Stimulated activated CD8-positive, alpha-beta memory T cell treated with anti-CD3 and anti-CD28 coated beads, Interleukin-7, amount 100 ng/mL, for 4 hours (primary cell): ENCODE measurements around the gene NFATC2.
"Not testable (repeated sequence)": the region's sequence is repeated elsewhere in the genome, so short reads cannot be mapped to it uniquely, and the experiment has no call there.

ENCODE experiments used
- DNase-seq, 2 donors: peaks; one replicate each; pipeline ENCODE4 v3.0.0-alpha.2; 2020; ENCODE audit warnings: low read depth in 2 of 2

The NFATC2 gene

DNA sequence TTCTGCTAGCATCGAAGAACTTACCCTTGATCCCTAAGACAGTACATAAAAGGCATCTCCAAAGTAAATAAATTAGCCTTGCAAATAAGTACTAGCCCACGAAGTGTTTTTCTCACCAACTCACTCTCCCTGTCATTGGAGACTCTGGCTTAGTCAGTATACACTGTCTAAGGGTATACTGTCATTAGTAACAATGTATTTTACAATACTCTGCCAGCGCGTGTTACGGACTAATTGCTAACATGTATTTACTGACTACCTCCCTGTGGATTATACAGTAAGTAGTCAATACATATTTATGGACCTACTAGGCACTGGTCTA lies 72.1 kb downstream of the NFATC2 start:
- no peak for DNase-seq

DNA sequence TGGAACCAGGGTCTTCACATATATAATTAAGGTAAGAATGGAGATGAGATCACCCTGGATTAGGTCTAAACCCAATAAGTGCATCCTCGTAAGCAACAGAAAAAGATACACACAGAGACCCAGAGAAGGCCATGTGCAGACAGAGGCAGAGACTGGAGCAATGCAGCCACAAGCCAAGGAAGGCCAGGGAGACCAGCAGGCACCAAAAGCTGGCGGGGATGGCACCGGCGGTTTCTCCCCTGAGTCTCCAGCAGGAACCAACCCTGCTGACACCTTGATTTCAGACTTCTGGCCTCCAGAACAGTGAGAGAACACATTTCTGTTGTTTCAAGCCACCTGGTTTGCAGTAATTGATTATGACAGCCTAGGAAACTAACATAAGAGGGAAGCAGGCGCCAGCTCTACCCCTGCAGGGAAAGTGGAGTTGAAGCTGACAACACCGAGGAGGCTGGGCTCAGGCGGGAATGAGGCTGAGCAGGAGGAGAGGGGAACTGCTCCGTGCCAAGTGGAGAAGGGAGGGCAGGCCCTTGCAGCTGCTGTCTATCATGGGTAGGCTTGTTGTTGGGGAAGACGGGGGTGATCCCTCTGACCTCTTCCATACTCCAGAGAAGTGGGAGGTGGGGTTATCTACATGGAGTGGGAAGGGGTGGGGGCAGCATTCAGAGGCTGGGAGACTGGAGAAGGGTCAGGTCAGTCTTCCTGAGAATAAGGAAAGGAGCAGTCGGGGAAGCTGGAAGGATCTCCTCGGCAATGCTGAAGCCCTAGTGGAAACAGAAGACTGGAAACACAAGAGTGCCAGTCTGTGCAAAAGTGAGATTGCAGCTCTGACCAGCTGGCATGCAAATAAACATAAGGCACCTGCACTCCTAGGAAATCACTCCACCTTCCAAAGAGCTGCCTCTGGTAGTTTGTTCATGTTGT lies 72.7 kb downstream of the NFATC2 start:
- DNase-seq: no peak

DNA sequence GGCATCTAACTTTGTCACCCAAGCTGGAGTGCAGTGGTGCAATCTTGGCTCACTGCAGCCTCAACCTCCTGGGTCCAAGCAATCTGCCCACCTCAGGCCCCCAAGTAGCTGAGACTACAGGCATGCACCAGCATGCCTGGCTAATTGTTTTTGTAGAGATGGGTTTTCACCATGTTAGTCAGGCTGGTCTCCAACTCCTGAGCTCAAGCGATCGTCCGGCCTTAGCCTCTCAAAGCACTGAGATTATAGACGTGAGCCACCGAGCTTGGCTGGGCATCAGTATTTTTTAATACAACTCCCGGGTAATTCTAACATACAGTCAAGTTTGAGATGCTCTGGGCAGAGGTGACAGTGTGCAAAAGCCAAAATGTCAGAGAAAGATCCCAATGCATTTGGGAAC lies 73.5 kb downstream of the NFATC2 start:
- DNase-seq: no peak

DNA sequence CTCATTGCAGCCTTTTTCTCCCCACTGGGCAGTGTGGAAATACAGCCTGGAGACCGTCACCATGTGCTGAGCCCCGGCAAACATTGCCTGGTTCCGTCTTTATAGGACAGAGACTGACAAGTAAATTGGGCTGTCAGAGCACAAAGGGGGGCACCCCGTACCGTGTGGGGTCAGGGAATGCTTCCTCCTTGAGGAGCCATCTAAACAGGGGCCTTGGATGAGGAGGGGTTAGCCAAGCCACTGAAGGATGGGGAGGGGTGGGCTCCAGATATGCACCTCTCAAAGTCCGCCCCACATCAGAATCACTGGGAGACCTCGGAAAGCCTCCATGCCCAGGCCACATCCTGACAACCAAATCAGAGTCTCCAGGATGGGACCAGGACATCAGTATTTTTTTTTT lies 73.9 kb downstream of the NFATC2 start:
- no peak for DNase-seq

DNA sequence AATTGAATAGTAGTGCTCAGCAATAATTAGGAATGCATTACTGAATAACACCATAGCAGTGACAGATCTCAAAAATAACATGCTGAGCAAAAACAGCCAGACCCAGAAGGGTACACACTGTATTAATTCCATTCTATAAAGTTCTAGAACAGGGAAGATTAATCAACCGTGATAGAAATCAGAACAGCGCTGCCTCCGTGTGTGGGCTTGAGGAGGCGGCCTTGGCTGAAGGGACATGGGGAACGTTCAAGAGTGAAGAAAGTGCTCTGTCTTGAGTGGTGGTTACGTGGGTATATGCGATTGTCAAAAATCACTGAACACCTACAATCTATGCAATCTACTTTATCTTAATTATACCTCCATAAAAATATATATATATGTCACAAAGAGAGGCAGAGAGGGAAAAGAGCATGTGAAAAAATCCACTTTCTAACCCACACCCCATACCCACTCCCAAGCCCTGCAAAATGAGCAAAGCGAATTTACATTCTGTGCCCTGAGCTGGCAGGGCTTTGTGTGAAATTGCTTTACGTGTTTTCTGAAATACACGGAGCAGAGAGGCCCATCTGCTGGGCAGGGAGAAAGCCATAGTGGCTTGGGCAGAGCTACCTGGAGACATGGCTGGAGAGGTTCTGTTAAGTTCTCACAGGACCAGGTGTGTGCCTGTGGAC lies 74.4 kb downstream of the NFATC2 start:
- DNase-seq: no peak

GRCh38 chr20:51463998-51464397 lies 78.5 kb downstream of the NFATC2 start:
- DNase-seq: no peak

- DNase-seq: no peak
These were observed 79.0 kb downstream of the NFATC2 start for GRCh38 chr20:51463560-51463959.

- DNase-seq: no peak
These were observed 79.8 kb downstream of the NFATC2 start for GRCh38 chr20:51462566-51463276.

DNA sequence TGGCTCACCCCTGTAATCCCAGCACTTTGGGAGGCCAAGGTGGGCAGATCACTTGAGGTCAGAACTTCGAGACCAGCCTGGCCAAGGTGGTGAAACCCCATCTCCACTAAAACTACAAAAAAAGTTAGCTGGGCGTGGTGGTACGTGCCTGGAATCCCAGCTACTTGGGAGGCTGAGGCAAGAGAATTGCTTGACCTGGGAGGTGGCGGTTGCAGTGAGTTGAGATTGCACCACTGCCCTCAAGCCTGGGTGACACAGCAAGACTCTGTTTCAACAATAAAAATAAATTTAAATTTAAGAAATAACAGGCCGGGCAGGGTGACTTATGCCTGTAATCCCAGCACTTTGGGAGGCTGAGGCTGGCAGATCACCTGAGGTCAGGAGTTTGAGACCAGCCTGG lies 80.7 kb downstream of the NFATC2 start:
- not testable (repeated sequence) for DNase-seq

DNA sequence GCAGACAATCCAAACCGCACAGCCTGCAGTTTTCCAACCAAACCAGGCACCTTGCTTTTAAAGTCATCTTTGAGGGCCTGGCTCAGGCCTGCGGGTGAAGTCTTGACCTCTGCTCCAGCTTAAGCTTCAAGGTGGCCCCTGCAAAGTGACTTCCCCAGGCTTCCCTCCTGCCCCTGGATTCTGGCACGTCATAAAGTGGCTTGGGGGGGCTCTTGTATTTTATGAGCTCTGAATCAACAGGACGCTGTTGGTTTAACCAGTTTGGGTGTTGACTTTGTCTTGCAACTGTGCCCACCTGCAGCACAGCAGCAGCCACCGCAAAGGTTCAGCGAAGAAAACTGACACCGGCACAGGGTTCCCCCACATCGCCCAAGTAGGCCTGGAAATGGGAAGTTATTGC lies 81.2 kb downstream of the NFATC2 start:
- no peak for DNase-seq

DNA sequence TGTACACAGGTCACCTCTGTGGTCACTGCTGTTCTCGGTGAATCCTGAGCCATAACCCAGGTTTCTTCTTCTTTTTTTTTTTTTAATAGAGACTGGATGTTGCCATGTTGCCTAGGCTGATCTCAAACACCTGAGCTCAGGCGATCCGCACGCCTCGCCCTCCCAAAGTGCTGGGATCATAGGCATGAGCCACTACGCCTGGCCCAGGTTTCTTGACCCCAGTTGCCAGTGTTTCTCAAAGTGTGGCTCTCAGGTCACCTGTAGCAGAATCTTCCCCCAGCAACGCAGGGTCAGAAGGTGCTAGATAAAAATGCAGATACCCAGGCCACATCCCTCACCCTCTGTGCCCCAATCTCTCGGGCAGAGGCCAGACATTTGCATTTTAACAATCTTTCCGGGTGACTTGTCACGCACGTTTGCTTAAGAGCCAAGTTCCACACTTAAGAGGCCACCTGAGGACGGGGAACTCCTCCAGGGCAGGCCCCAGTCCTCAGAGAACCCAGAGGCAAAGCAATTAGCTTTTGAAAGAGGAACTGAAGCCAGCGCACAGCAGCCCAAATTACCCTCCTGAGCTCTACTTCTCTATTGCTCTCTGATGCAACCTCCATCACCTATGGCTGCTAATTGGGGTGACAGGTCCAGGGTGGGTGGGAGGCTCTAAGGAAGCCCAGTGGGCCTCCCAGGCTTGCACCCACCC lies 81.8 kb downstream of the NFATC2 start:
- DNase-seq: no peak

GRCh38 chr20:51460163-51460562 lies 82.4 kb downstream of the NFATC2 start:
- no peak for DNase-seq

DNA sequence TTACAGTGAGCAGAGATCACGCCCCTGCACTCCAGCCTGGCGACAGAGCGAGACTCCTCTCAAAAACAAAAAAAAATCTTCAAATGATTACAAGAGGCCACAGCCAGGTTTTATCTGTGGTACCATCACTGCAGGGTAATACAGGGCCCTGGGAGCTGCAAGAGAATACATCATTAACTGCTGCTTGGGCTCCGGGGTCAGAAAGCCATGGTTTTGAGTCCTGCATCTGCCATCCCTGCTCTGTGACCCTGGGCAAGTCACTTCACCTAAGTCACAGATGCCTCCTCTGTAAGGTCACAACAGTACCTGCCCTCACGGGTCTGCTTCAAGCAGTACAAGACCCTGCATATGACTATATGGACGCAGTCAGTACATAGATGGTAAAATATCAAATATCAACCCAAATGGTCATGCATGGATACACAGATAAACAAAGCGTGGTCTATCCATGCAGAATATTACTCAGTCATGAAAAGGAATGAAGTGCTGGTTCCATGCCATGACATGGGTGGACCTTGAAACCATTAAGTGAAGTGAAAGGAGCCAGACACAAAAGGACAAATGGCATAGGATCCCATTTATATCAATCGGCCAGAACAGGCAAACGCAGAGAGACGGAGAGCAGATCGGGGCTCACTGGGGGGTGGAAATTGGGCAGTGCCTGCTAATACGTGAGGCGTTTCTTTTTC lies 83.6 kb downstream of the NFATC2 start:
- no peak for DNase-seq

- DNase-seq: no peak
These were observed 85.0 kb downstream of the NFATC2 start for GRCh38 chr20:51457533-51457932.

DNA sequence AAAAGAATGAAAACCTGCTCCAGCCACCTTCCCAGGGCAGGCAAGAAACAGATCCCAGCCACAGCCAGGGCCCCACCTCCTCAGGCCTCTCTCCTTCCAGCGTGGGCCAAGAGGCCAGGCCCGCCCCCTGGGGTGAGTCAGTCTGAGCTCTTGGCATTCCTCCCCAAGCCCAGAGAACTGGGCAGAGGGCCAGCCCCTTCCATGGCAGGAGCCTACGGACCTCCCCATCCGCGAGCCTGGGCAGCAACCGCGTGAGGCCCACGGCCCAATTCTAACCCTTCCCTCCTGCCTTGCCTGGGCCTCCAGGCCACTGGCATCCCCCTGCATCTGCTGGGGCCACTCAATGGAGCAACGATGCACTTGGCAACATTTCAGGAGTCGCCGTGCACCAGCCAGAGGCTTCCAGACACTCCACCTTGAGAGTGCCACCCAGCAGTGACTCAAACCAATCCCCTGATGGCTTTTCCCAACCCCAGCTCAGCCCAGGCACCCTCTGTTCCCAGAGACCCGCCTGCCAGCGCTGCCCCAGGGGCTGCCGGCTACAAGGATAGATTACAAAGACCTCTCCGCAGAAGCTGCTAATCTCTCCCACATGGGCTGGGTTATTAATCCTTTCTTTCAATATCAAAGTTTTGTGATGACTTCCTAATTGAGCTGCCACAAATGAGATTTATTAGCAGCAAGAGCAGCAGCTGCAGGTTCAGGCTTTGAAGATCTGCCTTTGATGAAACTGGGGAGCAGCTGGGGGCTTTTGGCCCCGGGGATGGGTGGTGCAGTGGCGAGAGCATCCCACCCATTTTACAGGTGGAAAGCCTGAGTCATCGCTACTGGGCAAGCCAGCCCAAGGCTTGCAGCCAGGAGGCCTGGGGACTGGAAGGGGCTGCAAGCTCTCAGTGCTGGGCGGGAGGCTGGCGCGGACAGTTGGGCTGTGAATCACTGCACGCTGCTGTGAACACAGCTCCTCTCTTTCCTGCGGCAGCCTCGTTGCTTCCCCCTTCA lies 85.7 kb downstream of the NFATC2 start:
- DNase-seq: no peak

GRCh38 chr20:51454250-51454865 lies 88.2 kb downstream of the NFATC2 start:
- DNase-seq: no peak

GRCh38 chr20:51452734-51453365 lies 89.7 kb downstream of the NFATC2 start:
- no peak for DNase-seq

- DNase-seq: no peak
These were observed 90.4 kb downstream of the NFATC2 start for GRCh38 chr20:51452091-51452613.

DNA sequence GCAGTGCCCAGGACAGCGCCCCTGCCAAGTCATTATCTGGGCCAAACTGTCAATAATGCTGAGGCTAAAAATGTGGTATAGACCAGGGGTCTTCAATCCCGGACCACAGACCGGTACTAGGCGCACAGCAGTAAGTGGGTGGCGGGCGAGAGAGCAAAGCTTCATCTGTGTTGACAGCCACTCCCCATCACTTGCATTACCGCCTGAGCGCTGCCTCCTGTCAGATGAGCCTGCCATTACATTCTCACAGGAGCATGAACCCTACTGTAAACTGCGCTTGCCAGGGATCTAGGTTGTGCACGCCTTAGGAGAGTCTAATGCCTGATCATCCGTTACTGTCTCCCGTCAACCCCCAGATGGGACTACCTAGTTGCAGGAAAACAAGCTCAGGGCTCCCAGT lies 91.0 kb downstream of the NFATC2 start:
- no peak for DNase-seq
